HL-60 (cell line): ENCODE results near the gene KLF16.

Experiments
- DNase-seq, 2 experiments: peaks; one replicate each; pipeline ENCODE4 v3.0.0-alpha.2; 2010 to 2020; ENCODE audit warnings: low read depth in 1 of 2, low spot score in 1 of 2
- H3K27ac ChIP-seq: fragments of 250-450 bp; sonication (Bioruptor Pico); replicated peaks from 2 replicates; pipeline ENCODE4 v1.5.1; 2020; ENCODE audit warnings: mild to moderate bottlenecking, moderate library complexity
- H3K27me3 ChIP-seq: fragments of 250-450 bp; sonication (Bioruptor Pico); 2 replicates; pipeline ENCODE4 v1.5.1; 2021; ENCODE audit warnings: mild to moderate bottlenecking, moderate library complexity; ENCODE audit not compliant: insufficient read depth, poor library complexity, severe bottlenecking
- H3K4me3 ChIP-seq: replicated peaks from 2 replicates; pipeline ENCODE4 v1.5.1; 2011; ENCODE audit warnings: mild to moderate bottlenecking, control low read depth, low read length; ENCODE audit not compliant: insufficient read depth
- CTCF ChIP-seq: IDR thresholded peaks from one replicate; pipeline ENCODE4 v1.5.1; 2011; ENCODE audit warnings: low read length, control low read depth, inconsistent platforms; ENCODE audit not compliant: insufficient read depth
- GABPA ChIP-seq: IDR thresholded peaks from 2 replicates; pipeline ENCODE4 v1.6.1; 2012; ENCODE audit warnings: low read depth
- POLR2AphosphoS5 ChIP-seq: IDR thresholded peaks from 2 replicates; pipeline ENCODE4 v1.6.1; 2012; ENCODE audit warnings: low read depth
- SPI1 ChIP-seq: IDR thresholded peaks from 2 replicates; pipeline ENCODE4 v1.6.1; 2012; ENCODE audit warnings: low read depth, mild to moderate bottlenecking, borderline replicate concordance
- TF ChIP-seq, protein P1 (sequence below): IDR thresholded peaks from 2 replicates; pipeline ENCODE4 v1.6.1; 2012; ENCODE audit warnings: low read depth; ENCODE audit not compliant: insufficient replicate concordance

Gene KLF16

GRCh38 chr19:1823539-1824251 is 39.7 kb downstream of the KLF16 start:
- Histone ChIP-seq H3K27ac (no peak overlapping the region), H3K4me3 (no peak overlapping the region), H3K27me3 (no peaks in the 10 kb centered on the region)
- DNase-seq = no peak
- TF ChIP-seq POLR2AphosphoS5 = no peak
- no peak for TF ChIP-seq SPI1
- TF ChIP-seq, protein P1, sequence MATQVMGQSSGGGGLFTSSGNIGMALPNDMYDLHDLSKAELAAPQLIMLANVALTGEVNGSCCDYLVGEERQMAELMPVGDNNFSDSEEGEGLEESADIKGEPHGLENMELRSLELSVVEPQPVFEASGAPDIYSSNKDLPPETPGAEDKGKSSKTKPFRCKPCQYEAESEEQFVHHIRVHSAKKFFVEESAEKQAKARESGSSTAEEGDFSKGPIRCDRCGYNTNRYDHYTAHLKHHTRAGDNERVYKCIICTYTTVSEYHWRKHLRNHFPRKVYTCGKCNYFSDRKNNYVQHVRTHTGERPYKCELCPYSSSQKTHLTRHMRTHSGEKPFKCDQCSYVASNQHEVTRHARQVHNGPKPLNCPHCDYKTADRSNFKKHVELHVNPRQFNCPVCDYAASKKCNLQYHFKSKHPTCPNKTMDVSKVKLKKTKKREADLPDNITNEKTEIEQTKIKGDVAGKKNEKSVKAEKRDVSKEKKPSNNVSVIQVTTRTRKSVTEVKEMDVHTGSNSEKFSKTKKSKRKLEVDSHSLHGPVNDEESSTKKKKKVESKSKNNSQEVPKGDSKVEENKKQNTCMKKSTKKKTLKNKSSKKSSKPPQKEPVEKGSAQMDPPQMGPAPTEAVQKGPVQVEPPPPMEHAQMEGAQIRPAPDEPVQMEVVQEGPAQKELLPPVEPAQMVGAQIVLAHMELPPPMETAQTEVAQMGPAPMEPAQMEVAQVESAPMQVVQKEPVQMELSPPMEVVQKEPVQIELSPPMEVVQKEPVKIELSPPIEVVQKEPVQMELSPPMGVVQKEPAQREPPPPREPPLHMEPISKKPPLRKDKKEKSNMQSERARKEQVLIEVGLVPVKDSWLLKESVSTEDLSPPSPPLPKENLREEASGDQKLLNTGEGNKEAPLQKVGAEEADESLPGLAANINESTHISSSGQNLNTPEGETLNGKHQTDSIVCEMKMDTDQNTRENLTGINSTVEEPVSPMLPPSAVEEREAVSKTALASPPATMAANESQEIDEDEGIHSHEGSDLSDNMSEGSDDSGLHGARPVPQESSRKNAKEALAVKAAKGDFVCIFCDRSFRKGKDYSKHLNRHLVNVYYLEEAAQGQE = no peak
- TF ChIP-seq GABPA = no peak
- TF ChIP-seq CTCF = no peak

- no peak overlapping the region for H3K4me3 ChIP-seq
- no peaks in the 10 kb centered on the region for H3K27me3 ChIP-seq
- no peak for TF ChIP-seq SPI1
- no peak for TF ChIP-seq CTCF
- TF ChIP-seq GABPA = no peak
- TF ChIP-seq, protein P1 = no peak
- no peak for TF ChIP-seq POLR2AphosphoS5
- no peak overlapping the region for H3K27ac ChIP-seq
- DNase-seq = no peak
These were observed 40.4 kb downstream of the KLF16 start for GRCh38 chr19:1823020-1823419.

DNA sequence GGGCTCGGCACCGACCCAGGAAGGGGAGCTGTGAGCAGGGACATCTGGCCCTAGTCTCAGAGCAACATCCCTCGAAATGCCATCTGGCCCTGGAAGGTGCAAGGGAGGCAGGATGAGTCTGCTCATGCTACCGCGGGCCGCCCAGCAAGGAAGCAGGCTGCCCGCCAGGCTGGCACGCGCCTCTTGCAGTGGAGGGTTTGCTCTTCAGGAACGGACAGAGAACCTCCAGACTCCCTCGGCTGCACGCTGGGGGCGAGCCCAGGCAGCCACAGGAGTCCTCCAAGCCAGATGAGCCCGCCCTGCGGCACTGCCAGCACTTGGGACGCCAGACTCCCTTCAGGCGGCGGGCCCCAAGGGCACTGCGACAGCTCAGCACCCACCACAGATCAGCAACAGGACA is 41.2 kb downstream of the KLF16 start:
- H3K27me3 ChIP-seq = no peaks in the 10 kb centered on the region
- no peak overlapping the region for H3K4me3 ChIP-seq
- no peak overlapping the region for H3K27ac ChIP-seq
- no peak for DNase-seq
- TF ChIP-seq GABPA (no peak), POLR2AphosphoS5 (no peak)

DNA sequence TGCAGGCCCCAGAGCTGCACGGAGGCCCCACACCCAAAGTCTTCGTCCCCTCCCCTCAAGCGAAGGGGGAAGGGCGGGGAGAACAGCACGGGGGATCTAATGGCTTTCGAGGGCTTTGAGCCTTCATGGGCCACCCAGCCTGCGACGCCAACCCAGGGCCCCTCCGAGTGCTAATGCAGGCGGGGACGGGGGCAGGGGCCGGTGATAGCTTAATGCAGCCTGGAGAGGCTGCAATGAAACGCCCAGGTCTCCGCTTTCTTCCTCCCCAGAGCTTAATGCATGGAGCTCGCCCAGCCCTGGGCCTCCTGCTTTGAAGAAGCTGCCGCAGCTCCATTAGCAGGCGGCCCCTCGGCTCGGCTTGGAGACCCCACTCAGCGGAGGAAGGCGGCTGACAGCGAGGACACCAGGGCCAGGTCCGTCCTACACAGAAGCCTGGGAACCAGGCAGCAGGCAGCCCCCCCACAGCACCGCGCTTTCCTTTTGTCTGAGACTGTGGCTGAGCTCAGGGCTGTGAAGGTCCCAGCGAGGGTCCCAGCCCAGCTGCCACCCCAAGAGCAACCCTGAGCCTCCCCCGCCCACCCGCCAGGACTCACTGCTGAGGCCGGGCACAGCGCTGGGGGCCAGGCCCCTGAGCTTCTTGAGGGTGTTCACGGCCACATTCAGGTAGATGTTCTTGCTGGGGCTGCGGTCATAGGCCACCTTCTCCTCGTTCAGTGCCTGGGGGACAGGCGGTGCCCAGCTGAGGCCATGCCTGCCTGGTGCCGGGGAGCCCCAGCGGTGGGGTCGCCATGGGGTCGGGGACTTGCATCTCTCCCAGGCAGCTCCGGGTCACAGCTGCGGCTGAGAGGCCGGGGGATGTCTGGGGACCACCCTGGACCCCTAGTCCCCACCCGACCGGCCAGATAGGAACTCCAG is 43.8 kb downstream of the KLF16 start:
- no peak for TF ChIP-seq POLR2AphosphoS5
- TF ChIP-seq, protein P1 = no peak
- no peak for TF ChIP-seq GABPA
- no peak for TF ChIP-seq SPI1
- no peak for TF ChIP-seq CTCF
- Histone ChIP-seq H3K4me3 (no peak overlapping the region), H3K27ac (no peak overlapping the region), H3K27me3 (no peaks in the 10 kb centered on the region)
- DNase-seq = no peak
